K562 (cell line): ENCODE measurements around the gene MEF2D. TPM values are rescaled to one million over a fixed set of nuclear protein-coding genes. Genes with fewer than 3 reads are reported as not detected.

Experiments used
- HMGN3 ChIP-seq: IDR thresholded peaks from 2 replicates; pipeline ENCODE4 v1.6.1; 2011; ENCODE audit warnings: borderline replicate concordance, low read depth, mild to moderate bottlenecking, mixed read lengths, low read length; ENCODE audit not compliant: insufficient read length; ENCODE audit errors: extremely low read depth
- IFI16 ChIP-seq: fragments of 250-450 bp; sonication (Bioruptor Pico); IDR thresholded peaks from 2 replicates; pipeline ENCODE4 v2.1.2; 2022; ENCODE audit warnings: mild to moderate bottlenecking, inconsistent platforms
- MYNN ChIP-seq, 2 experiments: sonication (generic); formaldehyde crosslinking in 1 of 2; IDR thresholded peaks; 2 replicates each; pipeline versions ENCODE4 v1.5.0 to v1.6.1; 2016 to 2020; ENCODE audit warnings: antibody characterized with exemption in 1 of 2, missing genetic modification reagents in 1 of 2
- NCOA2 ChIP-seq, 2 experiments: fragments of 450-650 bp; IDR thresholded peaks; 2 replicates each; pipeline ENCODE4 v1.6.1; 2018; ENCODE audit warnings: mild to moderate bottlenecking in 2 of 2, moderate library complexity in 1 of 2; ENCODE audit not compliant: partially characterized antibody in 2 of 2
- PRMT5 ChIP-seq: sonication (generic); formaldehyde crosslinking; IDR thresholded peaks from 2 replicates; pipeline ENCODE4 v1.5.0; 2020; ENCODE audit warnings: missing genetic modification reagents
- SUPT5H ChIP-seq: fragments of 450-650 bp; IDR thresholded peaks from 2 replicates; pipeline ENCODE4 v1.6.1; 2016
- polyA plus RNA-seq, 8 experiments: library from polyadenylated mRNA; depleted of rRNA in 4 of 8; stranded (reverse) in 5 of 8; unstranded in 3 of 8; fragments of >200 nt; fragmentation: Nextera tagmentation in 2 of 8; fragmentation: Illumina TruSeq in 1 of 8; extraction: Ambion mirVana in 2 of 8; extraction: Trizol in 1 of 8; gene quantifications; 2 replicates each; pipeline versions ENCODE4 v1.2.1 to v1.2.3, GENCODE V29; 2011 to 2014; ENCODE audit warnings: inconsistent platforms in 1 of 8, missing spikeins in 1 of 8
- total RNA-seq, 7 experiments: library from RNA; depleted of rRNA in 6 of 7; stranded (reverse); fragments of >200 nt in 6 of 7; fragmentation: Illumina TruSeq in 2 of 7; extraction: Trizol in 2 of 7; gene quantifications; 2 replicates each; pipeline versions ENCODE4 v1.2.1 to v1.2.3, GENCODE V29; 2011 to 2021; ENCODE audit warnings: low replicate concordance in 1 of 7
- TF ChIP-seq, protein P1 (sequence below): sonication (generic); formaldehyde crosslinking; IDR thresholded peaks from 2 replicates; pipeline ENCODE4 v1.8.0; 2023; ENCODE audit warnings: missing genetic modification reagents, mild to moderate bottlenecking, borderline replicate concordance
- TF ChIP-seq, protein P2 (sequence below): fragments of 250-450 bp; sonication (Bioruptor Pico); IDR thresholded peaks from 2 replicates; pipeline ENCODE4 v1.4.0; 2020
- TF ChIP-seq, protein P3 (sequence below): sonication (generic); formaldehyde crosslinking; IDR thresholded peaks from 2 replicates; pipeline ENCODE4 v1.9.0; 2022; ENCODE audit warnings: mild to moderate bottlenecking, missing genetic modification reagents
- TF ChIP-seq, protein P4 (sequence below), 2 experiments: fragments of 200-800 bp in 1 of 2; sonication (Bioruptor generic) in 1 of 2; sonication (generic) in 1 of 2; formaldehyde crosslinking in 1 of 2; IDR thresholded peaks in 1 of 2; conservative IDR thresholded peaks in 1 of 2; 2 replicates each; pipeline versions ENCODE4 v1.5.0 to v1.6.1; 2016 to 2020; ENCODE audit warnings: missing compliant biosample characterization in 1 of 2, missing genetic modification characterization in 1 of 2, missing genetic modification reagents in 1 of 2

Gene MEF2D
- total and polyA plus RNA-seq, 9 of the 15 experiments (the other 6 are each of a cell fraction or from before 2014, with no cell fraction given): 0.10 to 19.5 (median 2.6) TPM

DNA sequence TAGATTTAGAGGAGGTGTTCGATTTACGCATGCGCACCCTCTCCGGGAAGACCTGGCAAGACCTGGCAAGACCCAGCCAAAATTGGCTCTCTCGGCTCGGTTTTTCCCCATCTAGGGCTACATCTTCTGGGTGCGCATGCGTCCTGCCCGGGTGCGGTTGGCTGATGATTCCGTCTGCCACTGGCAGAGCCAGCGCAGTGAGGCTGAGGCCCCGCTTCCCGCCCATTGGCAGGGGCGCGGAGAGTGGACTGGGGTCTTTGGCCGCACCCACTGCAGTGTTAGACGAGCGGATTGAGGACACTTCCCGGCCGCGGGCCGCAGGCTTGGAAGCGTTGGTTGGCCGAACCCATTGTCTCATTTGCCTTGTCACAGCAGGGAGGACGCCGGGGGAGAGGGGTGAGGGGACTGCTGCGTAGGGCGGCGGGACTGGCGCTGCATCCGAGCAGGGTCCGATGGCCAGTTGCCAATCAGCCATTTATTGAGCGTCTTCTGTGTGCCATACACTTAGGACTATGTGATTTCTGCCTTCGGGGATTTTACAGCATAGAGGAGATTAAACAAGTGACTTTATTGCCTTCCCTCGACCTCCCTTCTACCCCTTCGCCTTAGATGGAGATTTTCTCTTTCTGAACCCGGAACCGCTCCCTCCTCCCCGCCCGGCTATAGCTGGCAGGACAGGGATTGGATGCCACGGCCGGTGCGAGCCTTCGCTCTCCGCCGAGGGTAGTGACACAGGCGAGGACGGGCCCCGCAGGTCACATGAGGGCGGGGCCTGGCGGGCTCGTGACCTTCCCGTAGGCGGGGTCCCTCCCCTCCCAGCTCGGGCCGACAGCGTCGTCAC lies 43.7 kb downstream of the MEF2D start (continued):
- TF ChIP-seq, protein P1, sequence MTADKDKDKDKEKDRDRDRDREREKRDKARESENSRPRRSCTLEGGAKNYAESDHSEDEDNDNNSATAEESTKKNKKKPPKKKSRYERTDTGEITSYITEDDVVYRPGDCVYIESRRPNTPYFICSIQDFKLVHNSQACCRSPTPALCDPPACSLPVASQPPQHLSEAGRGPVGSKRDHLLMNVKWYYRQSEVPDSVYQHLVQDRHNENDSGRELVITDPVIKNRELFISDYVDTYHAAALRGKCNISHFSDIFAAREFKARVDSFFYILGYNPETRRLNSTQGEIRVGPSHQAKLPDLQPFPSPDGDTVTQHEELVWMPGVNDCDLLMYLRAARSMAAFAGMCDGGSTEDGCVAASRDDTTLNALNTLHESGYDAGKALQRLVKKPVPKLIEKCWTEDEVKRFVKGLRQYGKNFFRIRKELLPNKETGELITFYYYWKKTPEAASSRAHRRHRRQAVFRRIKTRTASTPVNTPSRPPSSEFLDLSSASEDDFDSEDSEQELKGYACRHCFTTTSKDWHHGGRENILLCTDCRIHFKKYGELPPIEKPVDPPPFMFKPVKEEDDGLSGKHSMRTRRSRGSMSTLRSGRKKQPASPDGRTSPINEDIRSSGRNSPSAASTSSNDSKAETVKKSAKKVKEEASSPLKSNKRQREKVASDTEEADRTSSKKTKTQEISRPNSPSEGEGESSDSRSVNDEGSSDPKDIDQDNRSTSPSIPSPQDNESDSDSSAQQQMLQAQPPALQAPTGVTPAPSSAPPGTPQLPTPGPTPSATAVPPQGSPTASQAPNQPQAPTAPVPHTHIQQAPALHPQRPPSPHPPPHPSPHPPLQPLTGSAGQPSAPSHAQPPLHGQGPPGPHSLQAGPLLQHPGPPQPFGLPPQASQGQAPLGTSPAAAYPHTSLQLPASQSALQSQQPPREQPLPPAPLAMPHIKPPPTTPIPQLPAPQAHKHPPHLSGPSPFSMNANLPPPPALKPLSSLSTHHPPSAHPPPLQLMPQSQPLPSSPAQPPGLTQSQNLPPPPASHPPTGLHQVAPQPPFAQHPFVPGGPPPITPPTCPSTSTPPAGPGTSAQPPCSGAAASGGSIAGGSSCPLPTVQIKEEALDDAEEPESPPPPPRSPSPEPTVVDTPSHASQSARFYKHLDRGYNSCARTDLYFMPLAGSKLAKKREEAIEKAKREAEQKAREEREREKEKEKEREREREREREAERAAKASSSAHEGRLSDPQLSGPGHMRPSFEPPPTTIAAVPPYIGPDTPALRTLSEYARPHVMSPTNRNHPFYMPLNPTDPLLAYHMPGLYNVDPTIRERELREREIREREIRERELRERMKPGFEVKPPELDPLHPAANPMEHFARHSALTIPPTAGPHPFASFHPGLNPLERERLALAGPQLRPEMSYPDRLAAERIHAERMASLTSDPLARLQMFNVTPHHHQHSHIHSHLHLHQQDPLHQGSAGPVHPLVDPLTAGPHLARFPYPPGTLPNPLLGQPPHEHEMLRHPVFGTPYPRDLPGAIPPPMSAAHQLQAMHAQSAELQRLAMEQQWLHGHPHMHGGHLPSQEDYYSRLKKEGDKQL (CRISPR knock-in tag): no peak
- TF ChIP-seq, protein P2, sequence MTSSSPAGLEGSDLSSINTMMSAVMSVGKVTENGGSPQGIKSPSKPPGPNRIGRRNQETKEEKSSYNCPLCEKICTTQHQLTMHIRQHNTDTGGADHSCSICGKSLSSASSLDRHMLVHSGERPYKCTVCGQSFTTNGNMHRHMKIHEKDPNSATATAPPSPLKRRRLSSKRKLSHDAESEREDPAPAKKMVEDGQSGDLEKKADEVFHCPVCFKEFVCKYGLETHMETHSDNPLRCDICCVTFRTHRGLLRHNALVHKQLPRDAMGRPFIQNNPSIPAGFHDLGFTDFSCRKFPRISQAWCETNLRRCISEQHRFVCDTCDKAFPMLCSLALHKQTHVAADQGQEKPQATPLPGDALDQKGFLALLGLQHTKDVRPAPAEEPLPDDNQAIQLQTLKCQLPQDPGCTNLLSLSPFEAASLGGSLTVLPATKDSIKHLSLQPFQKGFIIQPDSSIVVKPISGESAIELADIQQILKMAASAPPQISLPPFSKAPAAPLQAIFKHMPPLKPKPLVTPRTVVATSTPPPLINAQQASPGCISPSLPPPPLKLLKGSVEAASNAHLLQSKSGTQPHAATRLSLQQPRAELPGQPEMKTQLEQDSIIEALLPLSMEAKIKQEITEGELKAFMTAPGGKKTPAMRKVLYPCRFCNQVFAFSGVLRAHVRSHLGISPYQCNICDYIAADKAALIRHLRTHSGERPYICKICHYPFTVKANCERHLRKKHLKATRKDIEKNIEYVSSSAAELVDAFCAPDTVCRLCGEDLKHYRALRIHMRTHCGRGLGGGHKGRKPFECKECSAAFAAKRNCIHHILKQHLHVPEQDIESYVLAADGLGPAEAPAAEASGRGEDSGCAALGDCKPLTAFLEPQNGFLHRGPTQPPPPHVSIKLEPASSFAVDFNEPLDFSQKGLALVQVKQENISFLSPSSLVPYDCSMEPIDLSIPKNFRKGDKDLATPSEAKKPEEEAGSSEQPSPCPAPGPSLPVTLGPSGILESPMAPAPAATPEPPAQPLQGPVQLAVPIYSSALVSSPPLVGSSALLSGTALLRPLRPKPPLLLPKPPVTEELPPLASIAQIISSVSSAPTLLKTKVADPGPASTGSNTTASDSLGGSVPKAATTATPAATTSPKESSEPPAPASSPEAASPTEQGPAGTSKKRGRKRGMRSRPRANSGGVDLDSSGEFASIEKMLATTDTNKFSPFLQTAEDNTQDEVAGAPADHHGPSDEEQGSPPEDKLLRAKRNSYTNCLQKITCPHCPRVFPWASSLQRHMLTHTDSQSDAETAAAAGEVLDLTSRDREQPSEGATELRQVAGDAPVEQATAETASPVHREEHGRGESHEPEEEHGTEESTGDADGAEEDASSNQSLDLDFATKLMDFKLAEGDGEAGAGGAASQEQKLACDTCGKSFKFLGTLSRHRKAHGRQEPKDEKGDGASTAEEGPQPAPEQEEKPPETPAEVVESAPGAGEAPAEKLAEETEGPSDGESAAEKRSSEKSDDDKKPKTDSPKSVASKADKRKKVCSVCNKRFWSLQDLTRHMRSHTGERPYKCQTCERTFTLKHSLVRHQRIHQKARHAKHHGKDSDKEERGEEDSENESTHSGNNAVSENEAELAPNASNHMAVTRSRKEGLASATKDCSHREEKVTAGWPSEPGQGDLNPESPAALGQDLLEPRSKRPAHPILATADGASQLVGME: 0 out of 2 replicates have a peak, but pooled peaks have one; percentile 51
- TF ChIP-seq NCOA2 (IDR thresholded peaks at IDR 0.05; ENCODE audit: partially characterized antibody in 2 of 2) (no peak), HMGN3 (peak; percentile 88), IFI16 (no peak), SUPT5H (peak; percentile 70), PRMT5 (CRISPR knock-in tag) (no peak), MYNN (IDR thresholded peaks at IDR 0.05) (0 out of 2 replicates have a peak, but pooled peaks have one; percentile 51), MYNN (CRISPR knock-in tag; IDR thresholded peaks at IDR 0.05) (no peak)
- TF ChIP-seq, protein P3, sequence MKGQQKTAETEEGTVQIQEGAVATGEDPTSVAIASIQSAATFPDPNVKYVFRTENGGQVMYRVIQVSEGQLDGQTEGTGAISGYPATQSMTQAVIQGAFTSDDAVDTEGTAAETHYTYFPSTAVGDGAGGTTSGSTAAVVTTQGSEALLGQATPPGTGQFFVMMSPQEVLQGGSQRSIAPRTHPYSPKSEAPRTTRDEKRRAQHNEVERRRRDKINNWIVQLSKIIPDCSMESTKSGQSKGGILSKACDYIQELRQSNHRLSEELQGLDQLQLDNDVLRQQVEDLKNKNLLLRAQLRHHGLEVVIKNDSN (CRISPR knock-in tag): peak; percentile 98
- TF ChIP-seq, protein P4, sequence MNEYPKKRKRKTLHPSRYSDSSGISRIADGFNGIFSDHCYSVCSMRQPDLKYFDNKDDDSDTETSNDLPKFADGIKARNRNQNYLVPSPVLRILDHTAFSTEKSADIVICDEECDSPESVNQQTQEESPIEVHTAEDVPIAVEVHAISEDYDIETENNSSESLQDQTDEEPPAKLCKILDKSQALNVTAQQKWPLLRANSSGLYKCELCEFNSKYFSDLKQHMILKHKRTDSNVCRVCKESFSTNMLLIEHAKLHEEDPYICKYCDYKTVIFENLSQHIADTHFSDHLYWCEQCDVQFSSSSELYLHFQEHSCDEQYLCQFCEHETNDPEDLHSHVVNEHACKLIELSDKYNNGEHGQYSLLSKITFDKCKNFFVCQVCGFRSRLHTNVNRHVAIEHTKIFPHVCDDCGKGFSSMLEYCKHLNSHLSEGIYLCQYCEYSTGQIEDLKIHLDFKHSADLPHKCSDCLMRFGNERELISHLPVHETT (CRISPR knock-in tag; conservative IDR thresholded peaks at IDR 0.05 in 1 of 2, IDR thresholded peaks at IDR 0.05 in 1 of 2): no peak; a peak in 1 of 4 replicates
